ENCODE data around the gene EPX. TPM values are rescaled to one million over a fixed set of nuclear protein-coding genes. Genes with fewer than 3 reads are reported as not detected.

EPX gene
- polyA plus RNA-seq, 1 donor from 2014 or later = not detected

DNA sequence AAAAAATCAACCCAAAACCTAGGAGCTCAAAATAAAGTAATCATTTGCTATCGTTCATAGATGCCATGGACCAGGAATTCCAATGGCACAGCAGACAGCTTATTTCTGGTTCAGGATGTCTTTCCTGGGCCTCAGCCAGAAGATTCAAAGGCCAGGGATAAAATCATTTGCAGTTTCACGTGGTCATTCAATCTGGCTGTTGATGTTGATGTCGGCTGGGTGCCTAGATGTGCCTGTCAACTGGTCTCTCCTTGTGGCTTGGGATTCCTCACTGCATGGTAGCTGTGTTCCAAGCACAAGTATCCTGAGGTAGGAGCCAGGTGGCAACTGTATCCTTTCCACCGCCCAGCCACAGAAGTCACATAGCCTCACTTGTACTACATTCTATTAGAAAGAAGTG is 10.7 kb upstream of the EPX start:
- Histone ChIP-seq H2AFZ (ENCODE audit: low read depth, low read length) (no peak overlapping the region), H3F3A (ENCODE audit: insufficient read depth, low read length, poor library complexity, severe bottlenecking) (no peaks in the 10 kb centered on the region), H3K27me3 (ENCODE audit: insufficient read depth, low read depth, low read length) (peaks cover 2% of the 10 kb centered on the region), H4K20me1 (ENCODE audit: insufficient read depth) (no peaks in the 10 kb centered on the region), H3K9ac (ENCODE audit: low read length) (no peak overlapping the region), H3K9me3 (ENCODE audit: low read length) (no peaks in the 10 kb centered on the region), H3K9me2 (ENCODE audit: insufficient read depth, low read length) (no peaks in the 10 kb centered on the region), H3K4me3 (ENCODE audit: low read length) (no peak overlapping the region), H3K36me3 (ENCODE audit: insufficient read depth, low read length) (no peaks in the 10 kb centered on the region), H3K27ac (ENCODE audit: low read length) (no peak overlapping the region), H3K4me2 (ENCODE audit: low read length) (no peak overlapping the region), H3K79me2 (replicated peaks; ENCODE audit: insufficient read depth, low read length) (no peaks in the 10 kb centered on the region)
- TF ChIP-seq EP300 (conservative IDR thresholded peaks at IDR 0.05; ENCODE audit: poor library complexity, severe bottlenecking) (no peak), TAF1 (IDR thresholded peaks at IDR 0.05; ENCODE audit: low read depth) (no peak), MXI1 (conservative IDR thresholded peaks at IDR 0.05; ENCODE audit: poor library complexity, severe bottlenecking) (no peak), EZH2 (IDR thresholded peaks at IDR 0.05; ENCODE audit: borderline replicate concordance, insufficient read depth, low read length, poor library complexity, severe bottlenecking) (no peak), RAD21 (conservative IDR thresholded peaks at IDR 0.05) (no peak)
- TF ChIP-seq, protein P1, sequence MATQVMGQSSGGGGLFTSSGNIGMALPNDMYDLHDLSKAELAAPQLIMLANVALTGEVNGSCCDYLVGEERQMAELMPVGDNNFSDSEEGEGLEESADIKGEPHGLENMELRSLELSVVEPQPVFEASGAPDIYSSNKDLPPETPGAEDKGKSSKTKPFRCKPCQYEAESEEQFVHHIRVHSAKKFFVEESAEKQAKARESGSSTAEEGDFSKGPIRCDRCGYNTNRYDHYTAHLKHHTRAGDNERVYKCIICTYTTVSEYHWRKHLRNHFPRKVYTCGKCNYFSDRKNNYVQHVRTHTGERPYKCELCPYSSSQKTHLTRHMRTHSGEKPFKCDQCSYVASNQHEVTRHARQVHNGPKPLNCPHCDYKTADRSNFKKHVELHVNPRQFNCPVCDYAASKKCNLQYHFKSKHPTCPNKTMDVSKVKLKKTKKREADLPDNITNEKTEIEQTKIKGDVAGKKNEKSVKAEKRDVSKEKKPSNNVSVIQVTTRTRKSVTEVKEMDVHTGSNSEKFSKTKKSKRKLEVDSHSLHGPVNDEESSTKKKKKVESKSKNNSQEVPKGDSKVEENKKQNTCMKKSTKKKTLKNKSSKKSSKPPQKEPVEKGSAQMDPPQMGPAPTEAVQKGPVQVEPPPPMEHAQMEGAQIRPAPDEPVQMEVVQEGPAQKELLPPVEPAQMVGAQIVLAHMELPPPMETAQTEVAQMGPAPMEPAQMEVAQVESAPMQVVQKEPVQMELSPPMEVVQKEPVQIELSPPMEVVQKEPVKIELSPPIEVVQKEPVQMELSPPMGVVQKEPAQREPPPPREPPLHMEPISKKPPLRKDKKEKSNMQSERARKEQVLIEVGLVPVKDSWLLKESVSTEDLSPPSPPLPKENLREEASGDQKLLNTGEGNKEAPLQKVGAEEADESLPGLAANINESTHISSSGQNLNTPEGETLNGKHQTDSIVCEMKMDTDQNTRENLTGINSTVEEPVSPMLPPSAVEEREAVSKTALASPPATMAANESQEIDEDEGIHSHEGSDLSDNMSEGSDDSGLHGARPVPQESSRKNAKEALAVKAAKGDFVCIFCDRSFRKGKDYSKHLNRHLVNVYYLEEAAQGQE (IDR thresholded peaks at IDR 0.05; ENCODE audit: borderline replicate concordance) = no peak
- TF ChIP-seq, protein P2, sequence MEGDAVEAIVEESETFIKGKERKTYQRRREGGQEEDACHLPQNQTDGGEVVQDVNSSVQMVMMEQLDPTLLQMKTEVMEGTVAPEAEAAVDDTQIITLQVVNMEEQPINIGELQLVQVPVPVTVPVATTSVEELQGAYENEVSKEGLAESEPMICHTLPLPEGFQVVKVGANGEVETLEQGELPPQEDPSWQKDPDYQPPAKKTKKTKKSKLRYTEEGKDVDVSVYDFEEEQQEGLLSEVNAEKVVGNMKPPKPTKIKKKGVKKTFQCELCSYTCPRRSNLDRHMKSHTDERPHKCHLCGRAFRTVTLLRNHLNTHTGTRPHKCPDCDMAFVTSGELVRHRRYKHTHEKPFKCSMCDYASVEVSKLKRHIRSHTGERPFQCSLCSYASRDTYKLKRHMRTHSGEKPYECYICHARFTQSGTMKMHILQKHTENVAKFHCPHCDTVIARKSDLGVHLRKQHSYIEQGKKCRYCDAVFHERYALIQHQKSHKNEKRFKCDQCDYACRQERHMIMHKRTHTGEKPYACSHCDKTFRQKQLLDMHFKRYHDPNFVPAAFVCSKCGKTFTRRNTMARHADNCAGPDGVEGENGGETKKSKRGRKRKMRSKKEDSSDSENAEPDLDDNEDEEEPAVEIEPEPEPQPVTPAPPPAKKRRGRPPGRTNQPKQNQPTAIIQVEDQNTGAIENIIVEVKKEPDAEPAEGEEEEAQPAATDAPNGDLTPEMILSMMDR (IDR thresholded peaks at IDR 0.05; ENCODE audit: poor library complexity, severe bottlenecking) = no peak

DNA sequence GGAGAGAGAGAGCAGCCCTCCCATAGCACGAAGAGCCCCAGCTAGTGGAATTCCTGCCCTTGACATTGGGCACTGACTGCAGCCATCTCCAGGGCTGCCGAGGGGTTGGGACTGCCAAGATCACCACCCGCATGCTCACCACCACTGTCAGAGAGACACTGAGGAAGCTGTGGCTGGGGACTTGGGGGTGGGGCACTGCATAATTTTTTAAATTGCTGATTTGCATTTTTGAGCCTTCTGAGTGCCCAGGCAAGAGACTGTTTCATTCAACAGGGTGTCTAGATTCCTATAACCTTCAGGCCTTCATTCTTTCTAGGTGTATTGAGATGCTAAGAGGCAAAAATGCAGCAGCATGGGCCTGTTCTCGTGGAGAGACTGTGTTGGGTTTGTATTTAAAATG is 9.0 kb upstream of the EPX start:
- Histone ChIP-seq H3K27ac (ENCODE audit: low read length) (no peak overlapping the region), H3K9me3 (ENCODE audit: low read length) (no peaks in the 10 kb centered on the region), H3K4me2 (ENCODE audit: low read length) (no peak overlapping the region), H4K20me1 (ENCODE audit: insufficient read depth) (no peaks in the 10 kb centered on the region), H3F3A (ENCODE audit: insufficient read depth, low read length, poor library complexity, severe bottlenecking) (no peaks in the 10 kb centered on the region), H3K79me2 (replicated peaks; ENCODE audit: insufficient read depth, low read length) (no peaks in the 10 kb centered on the region), H2AFZ (ENCODE audit: low read depth, low read length) (no peak overlapping the region), H3K9me2 (ENCODE audit: insufficient read depth, low read length) (no peaks in the 10 kb centered on the region), H3K36me3 (ENCODE audit: insufficient read depth, low read length) (no peaks in the 10 kb centered on the region), H3K27me3 (ENCODE audit: insufficient read depth, low read depth, low read length) (no peaks in the 10 kb centered on the region), H3K4me3 (ENCODE audit: low read length) (no peak overlapping the region), H3K9ac (ENCODE audit: low read length) (no peak overlapping the region)
- TF ChIP-seq MXI1 (conservative IDR thresholded peaks at IDR 0.05; ENCODE audit: poor library complexity, severe bottlenecking) (no peak), POLR2AphosphoS5 (IDR thresholded peaks at IDR 0.05) (no peak)

DNA sequence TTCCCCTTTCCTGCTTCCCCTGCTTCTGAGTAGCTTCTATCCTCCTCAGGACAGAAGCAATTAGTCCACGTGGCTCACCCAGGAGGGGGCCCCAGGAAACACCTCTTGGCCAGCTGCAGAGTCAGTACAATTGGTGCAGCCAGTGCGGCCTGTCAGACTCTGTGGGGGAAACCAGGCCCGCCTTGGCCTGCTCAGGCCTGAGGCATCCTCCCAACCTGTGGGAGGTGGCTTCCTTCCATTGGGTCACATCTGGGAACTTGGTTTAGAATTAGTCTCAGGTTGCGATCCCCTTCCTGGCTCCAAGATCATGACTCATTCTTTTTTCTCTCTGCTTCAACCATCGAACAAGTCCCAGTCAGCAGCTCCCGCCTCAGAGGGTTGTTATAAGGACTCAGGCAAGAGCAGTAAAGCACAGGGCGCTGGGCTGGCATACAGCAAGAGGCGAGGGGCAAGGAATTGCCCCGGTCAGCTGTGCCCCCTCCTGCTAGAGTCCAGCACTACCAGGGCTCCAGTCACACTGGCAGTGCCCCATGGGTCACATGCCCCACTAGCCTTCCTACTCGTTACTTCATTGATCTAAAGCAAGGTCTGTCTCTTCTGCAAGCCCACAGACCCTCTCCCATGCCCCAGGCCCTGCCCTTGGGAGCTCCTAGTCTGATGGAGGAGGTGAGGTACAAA is 8.1 kb upstream of the EPX start:
- H3K27ac ChIP-seq (ENCODE audit: low read length) = no peak overlapping the region
- H3K4me3 ChIP-seq (ENCODE audit: low read length) = no peak overlapping the region
- no peak for TF ChIP-seq TAF1 (IDR thresholded peaks at IDR 0.05; ENCODE audit: low read depth)
- no peak for TF ChIP-seq POLR2AphosphoS5 (IDR thresholded peaks at IDR 0.05)
- TF ChIP-seq MXI1 (conservative IDR thresholded peaks at IDR 0.05; ENCODE audit: poor library complexity, severe bottlenecking) = no peak
- no peak for TF ChIP-seq SMC3 (conservative IDR thresholded peaks at IDR 0.05; ENCODE audit: poor library complexity)
- TF ChIP-seq, protein P1 (IDR thresholded peaks at IDR 0.05; ENCODE audit: borderline replicate concordance) = no peak
- TF ChIP-seq EZH2 (IDR thresholded peaks at IDR 0.05; ENCODE audit: borderline replicate concordance, insufficient read depth, low read length, poor library complexity, severe bottlenecking) = no peak
- TF ChIP-seq, protein P2 (IDR thresholded peaks at IDR 0.05; ENCODE audit: poor library complexity, severe bottlenecking) = no peak
- no peak for TF ChIP-seq EP300 (conservative IDR thresholded peaks at IDR 0.05; ENCODE audit: poor library complexity, severe bottlenecking)
- TF ChIP-seq RAD21 (conservative IDR thresholded peaks at IDR 0.05) = no peak
- H4K20me1 ChIP-seq (ENCODE audit: insufficient read depth) = no peaks in the 10 kb centered on the region
- no peak overlapping the region for H3K4me2 ChIP-seq (ENCODE audit: low read length)
- H3K79me2 ChIP-seq (replicated peaks; ENCODE audit: insufficient read depth, low read length) = no peaks in the 10 kb centered on the region
- H2AFZ ChIP-seq (ENCODE audit: low read depth, low read length) = no peak overlapping the region
- H3K27me3 ChIP-seq (ENCODE audit: insufficient read depth, low read depth, low read length) = no peaks in the 10 kb centered on the region
- no peaks in the 10 kb centered on the region for H3F3A ChIP-seq (ENCODE audit: insufficient read depth, low read length, poor library complexity, severe bottlenecking)
- no peak overlapping the region for H3K9ac ChIP-seq (ENCODE audit: low read length)
- no peaks in the 10 kb centered on the region for H3K9me2 ChIP-seq (ENCODE audit: insufficient read depth, low read length)
- no peaks in the 10 kb centered on the region for H3K9me3 ChIP-seq (ENCODE audit: low read length)
- H3K36me3 ChIP-seq (ENCODE audit: insufficient read depth, low read length) = no peaks in the 10 kb centered on the region

Data from neural cell (in vitro differentiated cells).